HepG2 (cell line): Measurements from ENCODE around the gene UBL3. TPM values are rescaled to one million over a fixed set of nuclear protein-coding genes. Genes with fewer than 3 reads are reported as not detected.

Experiments
- ATAC-seq: fragments of 200-7000 bp; cut with Tn5 transposase; 3 replicates; pipeline ENCODE4 v1.9.1; 2020; ENCODE audit warnings: mild to moderate bottlenecking, moderate library complexity
- BruUV-seq: library from RNA; stranded (reverse); fragments of 400-500 nt; replicated peaks from 2 replicates; lab custom pipeline; 2021; lab: Mats Ljungman, UMichigan
- CTCF ChIA-PET: fragments of 300-600 bp; formaldehyde crosslinking; extraction: SDS; loops from one replicate; lab custom pipeline; 2021; ENCODE audit warnings: low total read pairs, inconsistent platforms, low intra/inter-chr PET ratio; lab: Yijun Ruan, JAX
- POLR2A ChIA-PET: fragments of 350-600 bp; sonication (Branson Sonifier 250); formaldehyde crosslinking; loops from one replicate; lab custom pipeline; 2020; ENCODE audit warnings: antibody characterized with exemption, inconsistent platforms; lab: Yijun Ruan, JAX
- DNase-seq: peaks from one replicate; pipeline ENCODE4 v3.0.0-alpha.2; 2015; ENCODE audit warnings: low spot score
- FAIRE-seq: peaks from 3 replicates; lab custom pipeline; 2011; peaks lifted over from hg19 to GRCh38; lab: Jason Lieb, UNC
- H2AFZ ChIP-seq: one replicate; pipeline ENCODE4 v1.6.1; 2011; ENCODE audit warnings: low read length, inconsistent platforms
- H3K27ac ChIP-seq: fragments of 300-600 bp; 3 replicates; pipeline ENCODE4 v1.8.0; 2011; ENCODE audit warnings: mixed run types, mild to moderate bottlenecking, mixed read lengths, low read length, inconsistent platforms; ENCODE audit not compliant: insufficient read depth; ENCODE audit errors: extremely low read length
- H3K27me3 ChIP-seq, 2 experiments: fragments of 200-600 bp in 1 of 2; 2 replicates in 1 of 2; 3 replicates in 1 of 2; pipeline versions ENCODE4 v1.6.0 to v1.8.0; 2011; ENCODE audit warnings: low read length in 2 of 2, mild to moderate bottlenecking in 2 of 2, moderate library complexity in 2 of 2, inconsistent platforms in 1 of 2; ENCODE audit not compliant: insufficient read depth in 2 of 2, control insufficient read depth in 1 of 2
- H3K36me3 ChIP-seq, 2 experiments: fragments of 200-600 bp in 1 of 2; replicated peaks in 1 of 2; 2 replicates in 1 of 2; 3 replicates in 1 of 2; pipeline versions ENCODE4 v1.5.1 to v1.8.0; 2011; ENCODE audit warnings: low read length in 2 of 2, inconsistent platforms in 1 of 2; ENCODE audit not compliant: insufficient read depth in 2 of 2, control insufficient read depth in 1 of 2
- H3K4me1 ChIP-seq: 2 replicates; pipeline ENCODE4 v1.5.1; 2012; ENCODE audit warnings: low read length, inconsistent platforms; ENCODE audit not compliant: insufficient read depth
- H3K4me2 ChIP-seq: 2 replicates; pipeline ENCODE4 v1.6.0; 2011; ENCODE audit warnings: low read depth, low read length, inconsistent platforms
- H3K4me3 ChIP-seq, 3 experiments: fragments of 200-600 bp in 1 of 3; sonication (generic), shearing (Covaris generic) in 1 of 3; replicated peaks in 1 of 3; 2 replicates each; pipeline ENCODE4 v1.5.1; 2011 to 2016; ENCODE audit warnings: low read length in 3 of 3, inconsistent platforms in 2 of 3, low read depth in 2 of 3, mild to moderate bottlenecking in 2 of 3, control low read depth in 1 of 3, mixed read lengths in 1 of 3; ENCODE audit not compliant: insufficient read depth in 1 of 3
- H3K79me2 ChIP-seq: one replicate; pipeline ENCODE4 v1.6.1; 2011; ENCODE audit warnings: low read length, inconsistent platforms; ENCODE audit not compliant: insufficient read depth
- H3K9ac ChIP-seq: 2 replicates; pipeline ENCODE4 v1.6.0; 2011; ENCODE audit warnings: mild to moderate bottlenecking, low read depth, low read length, inconsistent platforms; ENCODE audit not compliant: insufficient read depth
- H3K9me3 ChIP-seq: 2 replicates; pipeline ENCODE4 v1.5.1; 2012; ENCODE audit warnings: mild to moderate bottlenecking, low read length
- H4K20me1 ChIP-seq: 2 replicates; pipeline ENCODE4 v1.6.0; 2011; ENCODE audit warnings: inconsistent platforms, mild to moderate bottlenecking, low read length, moderate library complexity; ENCODE audit not compliant: insufficient read depth
- ATF4 ChIP-seq, 2 experiments: fragments of 450-650 bp in 1 of 2; sonication (generic) in 1 of 2; formaldehyde crosslinking; IDR thresholded peaks; 2 replicates each; pipeline versions ENCODE4 v1.5.0 to v1.8.0; 2020 to 2022; ENCODE audit warnings: mild to moderate bottlenecking in 1 of 2, missing genetic modification reagents in 1 of 2
- ATF7 ChIP-seq, 2 experiments: fragments of 450-650 bp in 1 of 2; sonication (generic) in 1 of 2; formaldehyde crosslinking in 1 of 2; IDR thresholded peaks; 2 replicates each; pipeline versions ENCODE4 v1.4.0 to v1.6.1; 2016 to 2020; ENCODE audit warnings: antibody characterized with exemption in 1 of 2, mild to moderate bottlenecking in 1 of 2, missing genetic modification reagents in 1 of 2
- NCOA5 ChIP-seq: sonication (generic); formaldehyde crosslinking; IDR thresholded peaks from 2 replicates; pipeline ENCODE4 v1.4.0; 2020; ENCODE audit warnings: missing genetic modification reagents
- POLR2AphosphoS5 ChIP-seq: IDR thresholded peaks from 2 replicates; pipeline ENCODE4 v1.6.1; 2012; ENCODE audit warnings: low read depth, low read length
- ZNF614 ChIP-seq: IDR thresholded peaks from 2 replicates; pipeline ENCODE4 v1.6.1; 2018; ENCODE audit warnings: missing biosample characterization, missing genetic modification reagents, inconsistent platforms, borderline replicate concordance
- WGBS: methylation state at CpG from one replicate; pipeline ENCODE4 v1.1.6; 2017; ENCODE audit warnings: low lambda C conversion rate; 5-methylcytosine and 5-hydroxymethylcytosine counted together
- in situ Hi-C: cut with HindIII; loops from 2 replicates; pipeline ENCODE4 v1.10.0; 2017; ENCODE audit warnings: low pct_unique_long_range_greater_than_20kb; ENCODE audit not compliant: extremely low pct_ligation_motif_present
- intact Hi-C: fragments of 100-400 bp; cut with micrococcal nuclease; formaldehyde crosslinking; loops from one replicate; pipeline ENCODE4 v1.10.0; 2022; ENCODE audit not compliant: unreplicated experiment
- polyA plus RNA-seq, 8 experiments: library from polyadenylated mRNA; depleted of rRNA in 3 of 8; stranded (reverse) in 7 of 8; unstranded in 1 of 8; fragments of >200 nt; fragmentation: Illumina TruSeq in 4 of 8; extraction: Trizol in 4 of 8; gene quantifications; 2 replicates each; pipeline versions ENCODE4 v1.2.1 to v1.2.3, GENCODE V29; 2011 to 2016; ENCODE audit warnings: low read depth in 4 of 8, missing spikeins in 1 of 8, mixed read lengths in 1 of 8; ENCODE audit not compliant: insufficient read depth in 1 of 8
- total RNA-seq, 5 experiments: library from RNA; depleted of rRNA; stranded (reverse); fragments of >200 nt; fragmentation: Illumina TruSeq; extraction: Trizol; gene quantifications; 2 replicates each; pipeline ENCODE4 v1.2.3, GENCODE V29; 2016; ENCODE audit warnings: low read depth in 1 of 5

UBL3 gene
- total and polyA plus RNA-seq, 2 of the 13 experiments (the other 11 are each of a cell fraction or from before 2014, with no cell fraction given), result 7.4 to 9.6 TPM

DNA sequence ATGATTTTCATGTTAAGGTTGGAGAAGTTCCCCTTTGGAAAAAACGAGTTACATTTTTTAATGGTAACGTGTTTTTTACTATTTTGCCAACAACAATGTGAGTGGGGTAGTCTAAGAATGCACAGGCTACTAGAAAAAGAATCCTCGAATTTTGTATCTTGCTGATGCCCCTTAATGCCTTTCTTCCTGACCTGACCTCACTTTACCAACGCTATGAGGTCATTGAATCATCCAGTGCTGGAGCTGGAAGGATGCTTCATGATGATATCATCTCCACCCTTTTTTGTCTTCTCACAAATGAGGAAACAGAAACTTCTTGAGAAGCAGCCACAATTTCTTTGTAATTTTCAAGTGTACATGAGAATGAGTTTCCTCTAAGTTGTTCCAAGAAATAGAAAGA, 8.2 kb upstream of the UBL3 start:
- 4% methylated on average over 4 of the region's 4 CpGs for WGBS
- no peak for ATAC-seq
- H3K4me3 ChIP-seq, result no peak overlapping the region
- H3K4me2 ChIP-seq, result no peak overlapping the region
- DNase-seq, result no peak
- ChIA-PET POLR2A (no interaction called here), CTCF (no interaction called here)
- H3K4me1 ChIP-seq, result peaks cover 28% of the 10 kb centered on the region
- H4K20me1 ChIP-seq, result no peaks in the 10 kb centered on the region
- H3K36me3 ChIP-seq, result no peaks in the 10 kb centered on the region
- H3K27ac ChIP-seq, result no peak overlapping the region
- no TSS peak for BruUV-seq
- H3K9me3 ChIP-seq, result no peaks in the 10 kb centered on the region
- no peaks in the 10 kb centered on the region for H3K79me2 ChIP-seq
- no peak overlapping the region for H3K9ac ChIP-seq
- no peak overlapping the region for H2AFZ ChIP-seq
- no peaks in the 10 kb centered on the region for H3K27me3 ChIP-seq
- TF ChIP-seq ATF7 (IDR thresholded peaks at IDR 0.05) (peak; percentile 34; the same call in 1 of the 2 replicates), ATF7 (CRISPR knock-in tag; IDR thresholded peaks at IDR 0.05) (no peak), ATF4 (CRISPR knock-in tag; IDR thresholded peaks at IDR 0.05) (no peak), POLR2AphosphoS5 (no peak), ZNF614 (CRISPR knock-in tag) (no peak)
- TF ChIP-seq, all 625 proteins: peak for 1
- no peak for FAIRE-seq
- in situ Hi-C loops, result no loop called here
- intact Hi-C loops, result no loop called here

DNA sequence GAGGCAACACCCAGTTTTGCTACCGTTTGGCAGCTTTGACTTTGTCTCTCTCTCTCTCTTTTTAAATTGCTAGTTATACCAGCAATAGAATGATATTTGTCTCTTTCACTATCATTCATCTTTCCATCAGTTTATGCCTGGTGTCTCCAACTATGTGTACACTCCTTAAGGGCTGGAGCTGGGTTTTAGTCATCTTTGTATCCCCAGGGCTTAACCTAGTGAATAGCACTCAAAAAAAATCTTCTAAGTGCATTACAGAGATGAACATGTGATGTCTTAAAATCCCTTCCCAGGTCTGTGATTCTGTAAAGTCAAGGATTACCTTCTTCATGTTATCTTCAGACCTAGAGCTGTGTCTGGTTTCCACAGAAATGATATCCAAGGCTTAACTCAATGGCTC, 7.8 kb upstream of the UBL3 start:
- 3% methylated on average over 1 of the region's 1 CpG for WGBS
- in situ Hi-C loops, result no loop called here
- Histone ChIP-seq H3K9ac (no peak overlapping the region), H3K9me3 (no peaks in the 10 kb centered on the region), H2AFZ (no peak overlapping the region), H3K79me2 (no peaks in the 10 kb centered on the region), H3K36me3 (no peaks in the 10 kb centered on the region), H3K4me1 (peaks cover 28% of the 10 kb centered on the region), H3K4me2 (no peak overlapping the region), H3K4me3 (no peak overlapping the region), H3K27ac (no peak overlapping the region), H3K27me3 (no peaks in the 10 kb centered on the region), H4K20me1 (no peaks in the 10 kb centered on the region)
- no TSS peak for BruUV-seq
- no peak for TF ChIP-seq NCOA5 (CRISPR knock-in tag)
- DNase-seq, result no peak
- no peak for ATAC-seq
- ChIA-PET CTCF (no interaction called here), POLR2A (no interaction called here)
- intact Hi-C loops, result no loop called here
- no peak for FAIRE-seq
